MM.1S (cell line): ENCODE data around the gene LRRN4.

Experiments
- DNase-seq: peaks from one replicate; pipeline ENCODE4 v3.0.0-alpha.2; 2015
- H2AFZ ChIP-seq: fragments of 300-600 bp; sonication (generic); 2 replicates; pipeline ENCODE4 v1.6.0; 2016; ENCODE audit warnings: antibody characterized with exemption, low read length
- H3F3A ChIP-seq: fragments of 300-600 bp; sonication (generic); 2 replicates; pipeline ENCODE4 v1.6.1; 2016; ENCODE audit warnings: mild to moderate bottlenecking, antibody characterized with exemption, low read length, moderate library complexity, mixed read lengths; ENCODE audit not compliant: insufficient read depth
- H3K27ac ChIP-seq: fragments of 300-600 bp; sonication (generic); 2 replicates; pipeline ENCODE4 v1.5.1; 2016; ENCODE audit warnings: mild to moderate bottlenecking, low read length
- H3K27me3 ChIP-seq: fragments of 300-600 bp; sonication (generic); replicated peaks from 2 replicates; pipeline ENCODE4 v1.6.0; 2016; ENCODE audit warnings: low read length; ENCODE audit not compliant: insufficient read depth
- H3K36me3 ChIP-seq: fragments of 300-600 bp; sonication (generic); replicated peaks from 2 replicates; pipeline ENCODE4 v1.6.1; 2016; ENCODE audit warnings: mild to moderate bottlenecking, low read length, mixed read lengths; ENCODE audit not compliant: insufficient read depth
- H3K4me1 ChIP-seq: fragments of 300-600 bp; sonication (generic); 2 replicates; pipeline ENCODE4 v1.6.1; 2016; ENCODE audit warnings: low read length, mixed read lengths
- H3K4me2 ChIP-seq: fragments of 300-600 bp; sonication (generic); 2 replicates; pipeline ENCODE4 v1.6.0; 2016; ENCODE audit warnings: low read depth, low read length
- H3K4me3 ChIP-seq: fragments of 300-600 bp; sonication (generic); 2 replicates; pipeline ENCODE4 v1.5.1; 2016; ENCODE audit warnings: low read length, mixed read lengths
- H3K79me2 ChIP-seq: fragments of 300-600 bp; sonication (generic); 2 replicates; pipeline ENCODE4 v1.6.1; 2016; ENCODE audit warnings: mixed run types, low read length, mixed read lengths
- H3K9ac ChIP-seq: fragments of 300-600 bp; sonication (generic); 2 replicates; pipeline ENCODE4 v1.6.1; 2016; ENCODE audit warnings: low read length, mixed read lengths
- H3K9me2 ChIP-seq: fragments of 300-600 bp; sonication (generic); replicated peaks from 2 replicates; pipeline ENCODE4 v1.6.1; 2016; ENCODE audit warnings: mild to moderate bottlenecking, low read length, mixed read lengths; ENCODE audit not compliant: insufficient read depth
- H3K9me3 ChIP-seq: fragments of 300-600 bp; sonication (generic); replicated peaks from 2 replicates; pipeline ENCODE4 v1.6.1; 2016; ENCODE audit warnings: mild to moderate bottlenecking, low read length, mixed read lengths; ENCODE audit not compliant: insufficient read depth
- H4K20me1 ChIP-seq: fragments of 300-600 bp; sonication (generic); 2 replicates; pipeline ENCODE4 v1.6.1; 2016; ENCODE audit warnings: mild to moderate bottlenecking, low read length, moderate library complexity, mixed read lengths; ENCODE audit not compliant: insufficient read depth
- CTCF ChIP-seq: fragments of 300-600 bp; sonication (generic); IDR thresholded peaks from 2 replicates; pipeline ENCODE4 v1.5.1; 2016; ENCODE audit warnings: antibody characterized with exemption, low read length, mixed read lengths
- EZH2 ChIP-seq: fragments of 300-600 bp; sonication (generic); optimal IDR thresholded peaks from 2 replicates; pipeline ENCODE3; 2017; ENCODE audit warnings: low read depth, mild to moderate bottlenecking, antibody characterized with exemption, low read length, mixed read lengths
- EZH2phosphoT487 ChIP-seq: fragments of 300-600 bp; sonication (generic); IDR thresholded peaks from 2 replicates; pipeline ENCODE4 v1.6.1; 2018; ENCODE audit warnings: antibody characterized with exemption, low read length

LRRN4 gene

GRCh38 chr20:6051505-6051904 lies 2.4 kb downstream of the LRRN4 start:
- H3K4me1 ChIP-seq, result no peaks in the 10 kb centered on the region; the same call in 1 of the 2 replicates
- H3K27ac ChIP-seq, result no peak overlapping the region
- TF ChIP-seq EZH2phosphoT487 (no peak), CTCF (no peak), EZH2 (no peak)
- DNase-seq, result no peak
- H3K27me3 ChIP-seq, result no peaks in the 10 kb centered on the region
- no peaks in the 10 kb centered on the region for H3K36me3 ChIP-seq
- peak overlapping the region; percentile 42; the same call in 1 of the 2 replicates for H2AFZ ChIP-seq
- peak overlapping the region; percentile 54 for H3K4me3 ChIP-seq
- peak overlapping the region; percentile 81; the same call in 1 of the 2 replicates for H3K4me2 ChIP-seq
- H3K9me2 ChIP-seq, result no peaks in the 10 kb centered on the region
- H4K20me1 ChIP-seq, result no peaks in the 10 kb centered on the region
- H3K9ac ChIP-seq, result no peak overlapping the region
- no peaks in the 10 kb centered on the region for H3K9me3 ChIP-seq
- no peaks in the 10 kb centered on the region for H3K79me2 ChIP-seq
- H3F3A ChIP-seq, result no peaks in the 10 kb centered on the region

GRCh38 chr20:6048391-6048790 lies 5.5 kb downstream of the LRRN4 start:
- DNase-seq, result no peak
- Histone ChIP-seq H3K4me2 (no peak overlapping the region), H3K4me3 (no peak overlapping the region), H3K9me3 (no peaks in the 10 kb centered on the region), H3K9ac (no peak overlapping the region), H3F3A (no peaks in the 10 kb centered on the region), H3K27me3 (no peaks in the 10 kb centered on the region), H3K4me1 (no peaks in the 10 kb centered on the region; the same call in 1 of the 2 replicates), H3K36me3 (no peaks in the 10 kb centered on the region), H3K79me2 (no peaks in the 10 kb centered on the region), H3K9me2 (no peaks in the 10 kb centered on the region), H3K27ac (no peak overlapping the region), H2AFZ (no peak overlapping the region), H4K20me1 (no peaks in the 10 kb centered on the region)
- no peak for TF ChIP-seq CTCF

GRCh38 chr20:6046432-6046831 lies 7.4 kb downstream of the LRRN4 start:
- no peak overlapping the region for H3K4me3 ChIP-seq
- no peaks in the 10 kb centered on the region for H4K20me1 ChIP-seq
- H3K27ac ChIP-seq, result no peak overlapping the region
- H3K9me2 ChIP-seq, result no peaks in the 10 kb centered on the region
- no peaks in the 10 kb centered on the region for H3K9me3 ChIP-seq
- H3K4me1 ChIP-seq, result no peaks in the 10 kb centered on the region
- DNase-seq, result no peak
- no peaks in the 10 kb centered on the region for H3F3A ChIP-seq
- no peak overlapping the region for H2AFZ ChIP-seq
- no peaks in the 10 kb centered on the region for H3K79me2 ChIP-seq
- H3K4me2 ChIP-seq, result no peak overlapping the region
- TF ChIP-seq EZH2phosphoT487, result no peak
- no peak for TF ChIP-seq CTCF
- no peak for TF ChIP-seq EZH2
- no peak overlapping the region for H3K9ac ChIP-seq
- H3K36me3 ChIP-seq, result no peaks in the 10 kb centered on the region
- H3K27me3 ChIP-seq, result no peaks in the 10 kb centered on the region

- Histone ChIP-seq H3K27ac (no peak overlapping the region), H4K20me1 (no peaks in the 10 kb centered on the region), H3K4me2 (no peak overlapping the region), H3K27me3 (no peaks in the 10 kb centered on the region), H3K9me3 (no peaks in the 10 kb centered on the region), H3K36me3 (no peaks in the 10 kb centered on the region), H2AFZ (no peak overlapping the region), H3K4me3 (no peak overlapping the region), H3K4me1 (no peaks in the 10 kb centered on the region), H3K9me2 (no peaks in the 10 kb centered on the region), H3K9ac (no peak overlapping the region), H3K79me2 (no peaks in the 10 kb centered on the region), H3F3A (no peaks in the 10 kb centered on the region)
- DNase-seq, result no peak
- TF ChIP-seq EZH2 (no peak), CTCF (no peak), EZH2phosphoT487 (no peak)
Observed at GRCh38 chr20:6045566-6045965, 8.3 kb downstream of the LRRN4 start.
